ENCODE measurements around the gene TAPBP.
A peak's percentile ranks its signal among the peaks of the same experiment; 100 is the strongest.

TAPBP gene

GRCh38 chr6:33296797-33297405 lies 17.0 kb downstream of the TAPBP start:
- no peak for DNase-seq (ENCODE audit: low read depth)
- TF ChIP-seq, protein P1, sequence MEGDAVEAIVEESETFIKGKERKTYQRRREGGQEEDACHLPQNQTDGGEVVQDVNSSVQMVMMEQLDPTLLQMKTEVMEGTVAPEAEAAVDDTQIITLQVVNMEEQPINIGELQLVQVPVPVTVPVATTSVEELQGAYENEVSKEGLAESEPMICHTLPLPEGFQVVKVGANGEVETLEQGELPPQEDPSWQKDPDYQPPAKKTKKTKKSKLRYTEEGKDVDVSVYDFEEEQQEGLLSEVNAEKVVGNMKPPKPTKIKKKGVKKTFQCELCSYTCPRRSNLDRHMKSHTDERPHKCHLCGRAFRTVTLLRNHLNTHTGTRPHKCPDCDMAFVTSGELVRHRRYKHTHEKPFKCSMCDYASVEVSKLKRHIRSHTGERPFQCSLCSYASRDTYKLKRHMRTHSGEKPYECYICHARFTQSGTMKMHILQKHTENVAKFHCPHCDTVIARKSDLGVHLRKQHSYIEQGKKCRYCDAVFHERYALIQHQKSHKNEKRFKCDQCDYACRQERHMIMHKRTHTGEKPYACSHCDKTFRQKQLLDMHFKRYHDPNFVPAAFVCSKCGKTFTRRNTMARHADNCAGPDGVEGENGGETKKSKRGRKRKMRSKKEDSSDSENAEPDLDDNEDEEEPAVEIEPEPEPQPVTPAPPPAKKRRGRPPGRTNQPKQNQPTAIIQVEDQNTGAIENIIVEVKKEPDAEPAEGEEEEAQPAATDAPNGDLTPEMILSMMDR (IDR thresholded peaks at IDR 0.05; ENCODE audit: low read depth, low read length, missing control alignments): no peak
- in situ Hi-C loops (cut with HindIII; ENCODE audit: low sequenced_read_pairs): no loop called here
- H3K4me3 ChIP-seq (ENCODE audit: low read depth, low read length): peak overlapping the region; percentile 73

DNA sequence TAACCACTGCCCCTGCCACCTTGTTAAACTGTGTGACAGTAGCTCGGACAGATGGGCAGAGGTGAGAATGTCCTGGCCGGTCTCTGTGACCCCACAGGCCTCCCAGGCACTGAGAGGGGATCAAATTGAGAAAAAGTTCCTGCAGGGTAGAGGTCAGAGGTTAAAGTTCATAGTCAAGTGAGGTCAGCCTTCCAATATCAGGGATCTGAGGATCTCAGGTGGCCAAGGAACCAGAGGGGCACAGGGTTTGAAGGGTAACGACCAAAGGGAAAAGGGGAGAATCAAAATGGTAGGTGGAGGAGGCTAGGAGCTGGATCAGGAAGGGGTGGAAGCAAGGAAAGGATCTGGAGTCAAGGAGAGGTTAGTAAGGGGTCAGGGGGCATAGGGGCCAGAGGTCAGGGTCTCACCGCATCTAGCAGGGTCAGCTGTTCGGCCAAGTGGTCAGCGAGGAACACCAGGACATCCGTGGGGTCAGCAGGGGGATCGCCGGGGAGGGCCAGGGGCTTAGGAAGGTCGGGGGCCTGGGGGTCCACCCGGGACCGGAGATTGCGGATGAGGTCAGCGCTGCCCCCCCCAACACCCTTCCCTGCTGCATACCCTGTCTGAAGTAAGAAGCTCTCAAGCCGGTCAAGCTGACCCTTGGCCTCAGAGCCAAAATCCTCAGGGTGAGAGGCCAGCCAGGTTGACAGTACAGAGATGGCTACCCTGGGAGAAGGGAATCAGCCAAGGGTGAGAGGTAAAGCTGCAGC lies 18.1 kb downstream of the TAPBP start:
- no peak for DNase-seq (ENCODE audit: low read depth)
- no peak overlapping the region for H3K4me3 ChIP-seq (ENCODE audit: low read depth, low read length)
- in situ Hi-C loops (cut with HindIII; ENCODE audit: low sequenced_read_pairs): no loop called here
- TF ChIP-seq, protein P1 (IDR thresholded peaks at IDR 0.05; ENCODE audit: low read depth, low read length, missing control alignments): no peak

GRCh38 chr6:33294086-33294823 lies 19.6 kb downstream of the TAPBP start:
- no peak for DNase-seq (ENCODE audit: low read depth)
- no peak overlapping the region for H3K4me3 ChIP-seq (ENCODE audit: low read depth, low read length)
- TF ChIP-seq, protein P1 (IDR thresholded peaks at IDR 0.05; ENCODE audit: low read depth, low read length, missing control alignments): no peak
- in situ Hi-C loops (cut with HindIII; ENCODE audit: low sequenced_read_pairs): no loop called here

GRCh38 chr6:33292996-33293682 lies 20.7 kb downstream of the TAPBP start:
- DNase-seq (ENCODE audit: low read depth): no peak
- no peak overlapping the region for H3K4me3 ChIP-seq (ENCODE audit: low read depth, low read length)
- in situ Hi-C loops (cut with HindIII; ENCODE audit: low sequenced_read_pairs): no loop called here
- TF ChIP-seq, protein P1 (IDR thresholded peaks at IDR 0.05; ENCODE audit: low read depth, low read length, missing control alignments): no peak

DNA sequence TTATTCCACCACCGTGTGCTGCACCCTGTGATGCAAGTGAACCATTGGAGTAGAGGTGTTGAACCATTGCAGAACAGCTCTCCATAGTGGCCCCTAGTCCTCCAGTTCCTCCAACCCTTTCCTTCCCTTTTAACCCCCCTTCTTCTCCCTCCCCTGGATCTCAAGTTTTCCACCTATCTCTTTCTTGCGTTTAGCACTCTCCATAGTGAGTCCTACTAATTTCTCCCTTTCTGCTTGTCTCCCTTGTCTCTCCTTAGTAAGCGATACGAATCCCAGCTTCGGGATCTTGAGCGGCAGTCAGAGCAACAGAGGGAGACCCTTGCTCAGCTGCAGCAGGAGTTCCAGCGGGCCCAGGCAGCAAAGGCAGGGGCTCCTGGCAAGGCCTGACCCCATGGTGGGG lies 23.4 kb downstream of the TAPBP start:
- peak overlapping the region; percentile 72 for H3K4me3 ChIP-seq (ENCODE audit: low read depth, low read length)
- DNase-seq (ENCODE audit: low read depth): no peak
- TF ChIP-seq, protein P1 (IDR thresholded peaks at IDR 0.05; ENCODE audit: low read depth, low read length, missing control alignments): no peak
- in situ Hi-C loops (cut with HindIII; ENCODE audit: low sequenced_read_pairs): no loop called here

- in situ Hi-C loops (cut with HindIII; ENCODE audit: low sequenced_read_pairs): no loop called here
- H3K4me3 ChIP-seq (ENCODE audit: low read depth, low read length): peak overlapping the region; percentile 72
- TF ChIP-seq, protein P1 (IDR thresholded peaks at IDR 0.05; ENCODE audit: low read depth, low read length, missing control alignments): no peak
- no peak for DNase-seq (ENCODE audit: low read depth)
These were observed 24.0 kb downstream of the TAPBP start for GRCh38 chr6:33289784-33290315.
